Measurements from ENCODE around the gene PLEKHG4.

PLEKHG4 gene

DNA sequence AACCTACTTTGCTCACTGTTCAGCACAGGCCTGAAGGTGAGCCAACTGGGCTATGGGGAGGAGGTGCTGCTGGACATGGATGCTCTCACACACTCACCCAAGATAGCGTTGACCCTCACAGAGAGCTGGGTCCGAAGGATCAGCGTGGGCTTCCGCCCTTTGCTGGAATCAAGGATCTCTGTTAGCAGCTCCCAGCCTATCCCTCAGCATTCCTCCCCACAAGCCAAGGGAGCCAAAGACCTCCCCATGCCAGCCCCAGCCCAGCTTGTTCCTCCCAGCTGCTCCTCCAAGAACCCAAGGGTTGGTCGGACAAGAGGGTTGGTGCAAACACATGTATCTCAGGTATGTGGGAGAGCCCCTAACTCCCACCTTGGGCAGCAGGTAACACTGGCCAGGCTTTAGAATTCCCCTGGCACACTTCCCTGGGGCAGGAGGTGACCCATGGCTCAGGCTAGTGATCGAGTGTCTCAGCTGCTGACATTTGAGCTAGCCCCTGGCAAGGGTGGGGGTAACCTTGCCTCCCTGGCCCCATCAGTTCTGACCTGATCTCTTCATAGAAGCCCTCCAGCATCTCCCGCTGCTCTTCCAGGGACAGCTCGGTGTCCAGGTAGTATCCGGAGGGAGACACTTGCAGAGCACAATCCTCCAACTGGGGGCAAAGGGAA, 40.4 kb upstream of the PLEKHG4 start:
- H3K27me3 ChIP-seq: no peaks in the 10 kb centered on the region
- H3K9me3 ChIP-seq: no peaks in the 10 kb centered on the region
- H3K4me1 ChIP-seq: peaks cover 0 to 34% (median 24%) of the 10 kb centered on the region in 4 donors
- no peak overlapping the region for H3K27ac ChIP-seq
- peak in 1 of 2 donors; percentile 6 for DNase-seq
- TF ChIP-seq, protein P1, sequence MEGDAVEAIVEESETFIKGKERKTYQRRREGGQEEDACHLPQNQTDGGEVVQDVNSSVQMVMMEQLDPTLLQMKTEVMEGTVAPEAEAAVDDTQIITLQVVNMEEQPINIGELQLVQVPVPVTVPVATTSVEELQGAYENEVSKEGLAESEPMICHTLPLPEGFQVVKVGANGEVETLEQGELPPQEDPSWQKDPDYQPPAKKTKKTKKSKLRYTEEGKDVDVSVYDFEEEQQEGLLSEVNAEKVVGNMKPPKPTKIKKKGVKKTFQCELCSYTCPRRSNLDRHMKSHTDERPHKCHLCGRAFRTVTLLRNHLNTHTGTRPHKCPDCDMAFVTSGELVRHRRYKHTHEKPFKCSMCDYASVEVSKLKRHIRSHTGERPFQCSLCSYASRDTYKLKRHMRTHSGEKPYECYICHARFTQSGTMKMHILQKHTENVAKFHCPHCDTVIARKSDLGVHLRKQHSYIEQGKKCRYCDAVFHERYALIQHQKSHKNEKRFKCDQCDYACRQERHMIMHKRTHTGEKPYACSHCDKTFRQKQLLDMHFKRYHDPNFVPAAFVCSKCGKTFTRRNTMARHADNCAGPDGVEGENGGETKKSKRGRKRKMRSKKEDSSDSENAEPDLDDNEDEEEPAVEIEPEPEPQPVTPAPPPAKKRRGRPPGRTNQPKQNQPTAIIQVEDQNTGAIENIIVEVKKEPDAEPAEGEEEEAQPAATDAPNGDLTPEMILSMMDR (IDR thresholded peaks at IDR 0.05): no peak
- intact Hi-C loops (cut with DNase I; ENCODE audit: low total_unique reads): no loop called here
- H3K36me3 ChIP-seq: peaks cover 14 to 56% (median 47%) of the 10 kb centered on the region in 3 donors
- H3K4me3 ChIP-seq: no peak overlapping the region

DNA sequence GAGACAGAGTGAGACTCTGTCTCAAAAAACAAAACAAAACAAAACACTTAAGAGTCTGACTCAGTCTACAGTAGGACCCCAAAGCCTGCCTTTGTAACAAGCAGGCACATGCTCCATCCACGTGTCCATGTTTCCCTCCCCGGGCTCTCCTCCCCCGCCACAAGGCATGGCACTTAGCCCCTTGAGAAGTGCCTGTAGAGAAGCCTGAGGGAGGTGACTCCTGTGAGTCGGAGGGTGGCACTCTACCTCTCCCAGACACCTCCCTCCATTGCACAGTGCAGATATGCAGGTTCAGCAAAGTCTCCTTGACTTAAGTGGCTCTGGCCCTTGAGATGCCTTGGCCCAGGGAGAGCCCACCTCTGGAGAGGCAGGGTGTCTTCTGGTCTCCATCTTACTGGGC, 38.8 kb upstream of the PLEKHG4 start:
- H3K9me3 ChIP-seq: no peaks in the 10 kb centered on the region
- H3K27ac ChIP-seq: peak overlapping the region; percentile 65 to 81
- no peak overlapping the region for H3K4me3 ChIP-seq
- DNase-seq: peak in 1 of 2 donors; percentile 20
- peaks cover 0 to 49% (median 39%) of the 10 kb centered on the region in 4 donors for H3K4me1 ChIP-seq
- intact Hi-C loops (cut with DNase I; ENCODE audit: low total_unique reads): no loop called here
- TF ChIP-seq, protein P1 (IDR thresholded peaks at IDR 0.05): no peak
- H3K27me3 ChIP-seq: no peaks in the 10 kb centered on the region
- peaks cover 9 to 41% (median 40%) of the 10 kb centered on the region in 3 donors for H3K36me3 ChIP-seq

DNA sequence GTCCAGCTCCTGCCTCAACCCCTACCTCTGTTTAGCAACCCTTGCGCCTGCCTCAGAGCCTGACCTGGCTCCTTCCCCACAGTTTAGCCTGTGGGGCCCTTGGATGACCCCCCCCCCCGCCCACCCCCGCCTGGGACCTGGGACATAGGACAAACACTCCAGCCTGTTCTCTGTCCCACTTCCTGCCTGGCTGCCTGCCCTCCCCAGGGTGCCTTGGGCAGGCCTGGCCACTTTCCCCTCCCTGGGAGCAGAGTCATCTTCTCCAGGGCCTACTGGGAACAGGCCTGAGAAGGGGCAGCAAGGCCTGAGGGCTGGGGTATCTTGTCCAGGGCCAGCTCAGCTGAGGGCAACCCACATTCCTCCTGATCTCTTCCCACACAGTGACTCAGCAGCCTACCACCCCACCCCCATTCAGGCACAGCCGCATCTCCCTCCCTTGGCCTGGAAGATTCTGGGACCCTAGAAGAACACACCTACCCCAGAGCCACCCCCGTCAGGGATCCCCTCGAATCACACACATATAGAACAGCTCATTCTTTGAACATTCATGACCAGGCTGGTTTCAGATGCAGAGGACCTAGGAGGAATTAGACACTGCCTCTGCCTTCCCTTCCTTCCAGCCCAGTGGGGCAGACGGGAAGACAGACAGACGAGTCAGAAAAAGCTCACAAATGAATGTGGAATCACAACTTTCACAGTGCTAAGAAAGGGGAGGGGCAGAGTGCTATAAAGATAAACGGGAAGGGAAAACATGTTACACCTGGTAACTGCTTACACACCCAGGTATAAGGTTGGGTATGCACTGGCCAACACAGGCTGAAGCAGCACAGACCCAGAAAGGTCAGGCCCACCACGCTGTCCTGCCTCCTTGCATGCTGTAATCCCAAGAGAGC, 38.1 kb upstream of the PLEKHG4 start:
- intact Hi-C loops (cut with DNase I; ENCODE audit: low total_unique reads): no loop called here
- Histone ChIP-seq H3K9me3 (no peaks in the 10 kb centered on the region), H3K4me1 (peaks cover 0 to 56% (median 45%) of the 10 kb centered on the region in 4 donors), H3K27ac (peak overlapping the region; percentile 65 to 81), H3K4me3 (no peak overlapping the region), H3K36me3 (peaks cover 9 to 34% (median 32%) of the 10 kb centered on the region in 3 donors), H3K27me3 (no peaks in the 10 kb centered on the region)
- peak; percentile 68 to 87 for DNase-seq
- TF ChIP-seq, protein P1 (IDR thresholded peaks at IDR 0.05): no peak

DNA sequence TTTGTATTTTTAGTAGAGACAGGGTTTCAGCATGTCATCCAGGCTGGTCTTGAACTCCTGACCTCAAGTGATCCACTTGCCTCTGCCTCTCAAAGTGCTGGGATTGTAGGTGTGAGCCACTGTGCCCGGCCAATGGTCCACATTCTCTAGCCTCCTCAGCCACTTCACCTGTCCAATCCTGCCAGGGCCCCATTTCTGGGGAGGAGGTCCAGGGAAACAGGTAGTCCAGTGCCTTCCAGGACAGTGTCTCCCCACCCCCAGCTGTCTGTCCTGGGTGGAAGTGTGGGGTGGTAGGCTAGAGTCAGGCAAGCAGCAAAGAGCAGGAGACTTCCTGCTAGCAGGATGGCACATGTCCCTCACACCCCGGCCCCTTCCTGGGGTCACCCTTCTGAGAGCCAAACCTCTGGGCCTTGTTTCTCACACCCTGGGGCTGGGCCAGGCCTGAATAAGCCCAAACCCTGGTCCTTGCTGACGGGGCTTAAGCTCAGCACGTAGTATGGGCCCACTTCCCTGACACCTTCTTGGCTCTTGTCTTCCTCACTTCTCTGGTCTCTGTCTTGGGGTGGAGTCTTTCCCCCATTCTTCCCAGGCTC, 37.1 kb upstream of the PLEKHG4 start:
- intact Hi-C loops (cut with DNase I; ENCODE audit: low total_unique reads): no loop called here
- Histone ChIP-seq H3K9me3 (no peaks in the 10 kb centered on the region), H3K4me3 (no peak overlapping the region), H3K27me3 (no peaks in the 10 kb centered on the region), H3K36me3 (peaks cover 5 to 24% (median 23%) of the 10 kb centered on the region in 3 donors), H3K27ac (peak overlapping the region; percentile 65 to 81), H3K4me1 (peaks cover 0 to 62% (median 49%) of the 10 kb centered on the region in 4 donors)
- DNase-seq: peak in 1 of 2 donors; percentile 20
- TF ChIP-seq, protein P1 (IDR thresholded peaks at IDR 0.05): no peak

DNA sequence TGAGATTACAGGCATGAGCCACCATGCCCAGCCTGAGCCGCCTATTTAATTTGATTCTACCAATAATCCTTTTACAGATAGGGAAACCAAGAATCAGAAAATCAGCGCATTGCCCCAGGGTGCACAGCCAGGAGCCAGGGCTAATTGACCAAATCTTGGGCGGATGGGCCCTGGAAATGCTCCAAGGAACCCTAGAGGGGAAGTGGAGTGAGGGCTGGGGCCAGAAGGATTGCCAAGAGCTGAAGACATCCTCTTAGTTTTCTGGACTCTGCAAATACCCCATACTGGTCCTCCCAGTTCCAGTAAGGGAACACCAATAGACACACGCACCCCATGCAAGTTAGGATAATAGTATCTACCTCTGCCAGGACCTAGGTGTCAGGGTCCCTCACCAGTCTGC, 35.9 kb upstream of the PLEKHG4 start:
- H3K27me3 ChIP-seq: peaks cover 0 to 4% of the 10 kb centered on the region in 2 donors
- peaks cover 0 to 71% (median 58%) of the 10 kb centered on the region in 4 donors for H3K4me1 ChIP-seq
- H3K9me3 ChIP-seq: no peaks in the 10 kb centered on the region
- peaks cover 0 to 12% (median 10%) of the 10 kb centered on the region in 3 donors for H3K36me3 ChIP-seq
- H3K27ac ChIP-seq: peak overlapping the region; percentile 75 to 83
- TF ChIP-seq, protein P1 (IDR thresholded peaks at IDR 0.05): no peak
- no peak overlapping the region for H3K4me3 ChIP-seq
- peak in 1 of 2 donors; percentile 42 for DNase-seq
- intact Hi-C loops (cut with DNase I; ENCODE audit: low total_unique reads): no loop called here
